Activated naive CD4-positive, alpha-beta T cell treated with anti-CD3 and anti-CD28 coated beads, Interleukin-2, amount 50 U/mL, for 24 hours (primary cell): Measurements from ENCODE around the gene MEGF8.

Source experiments
- H3K27ac Mint-ChIP-seq: one replicate; pipeline ENCODE4 v1.8.0; 2021; ENCODE audit warnings: mild to moderate bottlenecking, mixed read lengths
- H3K27me3 Mint-ChIP-seq: one replicate; pipeline ENCODE4 v1.8.0; 2021; ENCODE audit warnings: mixed read lengths
- H3K36me3 Mint-ChIP-seq: one replicate; pipeline ENCODE4 v1.8.0; 2021; ENCODE audit warnings: mixed read lengths
- H3K4me1 Mint-ChIP-seq: one replicate; pipeline ENCODE4 v1.8.0; 2021; ENCODE audit warnings: mixed read lengths
- H3K4me3 Mint-ChIP-seq: one replicate; pipeline ENCODE4 v1.8.0; 2021; ENCODE audit warnings: mild to moderate bottlenecking, mixed read lengths
- H3K9me3 Mint-ChIP-seq: one replicate; pipeline ENCODE4 v1.8.0; 2021; ENCODE audit warnings: mixed read lengths

MEGF8 gene

DNA sequence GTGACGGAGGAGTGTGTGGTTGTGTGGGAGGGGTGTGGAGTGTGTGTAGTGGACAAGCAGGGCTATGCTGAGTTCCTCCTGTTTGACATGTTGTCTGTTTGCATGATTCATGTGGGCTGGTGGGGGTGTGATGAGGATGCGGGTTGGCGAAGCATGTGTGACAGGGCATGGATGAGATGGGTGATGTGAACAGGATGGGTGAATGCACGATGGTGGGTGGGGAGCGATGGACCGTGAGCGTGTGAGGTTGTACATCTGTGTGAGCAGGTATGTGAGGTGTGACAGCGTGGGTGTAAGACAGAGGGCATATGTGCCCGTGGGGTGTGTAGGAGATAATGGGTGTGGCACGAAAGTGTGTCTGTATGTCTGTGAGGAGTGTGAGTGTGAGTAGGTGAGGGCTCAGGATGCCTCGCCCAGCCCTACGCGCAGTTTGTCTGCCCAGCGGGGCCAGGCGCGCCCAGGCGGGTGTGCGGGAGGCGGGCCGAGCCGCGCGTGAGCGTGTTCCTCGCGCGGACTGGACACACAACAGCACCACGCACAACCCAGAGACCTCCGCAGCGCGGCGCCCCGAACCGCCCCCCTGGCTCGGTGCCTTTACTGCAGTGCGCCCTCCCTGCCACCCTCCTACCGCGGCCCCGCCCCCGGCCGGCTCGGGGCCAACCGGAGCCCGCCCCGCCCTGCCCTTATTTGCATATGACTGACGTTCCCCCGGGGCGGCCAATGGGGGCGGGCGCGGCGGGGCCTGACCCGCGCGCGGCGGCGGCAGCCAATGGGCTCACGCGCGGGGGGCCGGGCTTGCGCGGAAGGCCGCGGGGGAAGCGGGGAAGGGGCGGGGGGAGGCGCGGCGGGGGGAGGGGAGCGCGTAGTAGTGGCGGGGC, 42.0 kb upstream of the MEGF8 start:
- no peaks in the 10 kb centered on the region for H3K36me3 Mint-ChIP-seq
- H3K27ac Mint-ChIP-seq: no peak overlapping the region
- H3K27me3 Mint-ChIP-seq: no peaks in the 10 kb centered on the region
- H3K4me1 Mint-ChIP-seq: peaks cover 48% of the 10 kb centered on the region
- no peaks in the 10 kb centered on the region for H3K9me3 Mint-ChIP-seq
- no peak overlapping the region for H3K4me3 Mint-ChIP-seq

DNA sequence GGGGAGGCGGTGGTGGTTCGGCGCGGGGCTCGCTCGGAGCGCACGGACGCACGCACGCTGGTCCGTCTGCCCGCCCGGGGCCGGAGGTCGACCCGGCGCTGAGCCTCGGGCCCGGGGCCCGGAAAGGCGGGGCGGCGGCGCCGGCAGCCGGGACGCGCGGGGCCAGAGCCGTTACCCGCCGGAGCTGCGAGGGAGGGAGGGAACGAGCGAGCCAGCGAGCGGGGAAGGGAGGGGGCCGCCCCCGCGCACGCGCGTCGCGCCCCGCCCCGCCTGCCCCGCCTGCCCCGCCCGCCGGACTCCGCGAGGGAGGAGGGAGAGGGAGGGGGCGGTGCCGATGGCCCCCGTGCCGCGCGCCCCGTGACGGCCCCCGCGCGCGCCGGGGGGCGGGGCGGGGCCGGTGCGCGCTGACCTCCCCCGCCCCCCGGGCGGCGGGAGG, 41.4 kb upstream of the MEGF8 start:
- no peaks in the 10 kb centered on the region for H3K36me3 Mint-ChIP-seq
- no peaks in the 10 kb centered on the region for H3K9me3 Mint-ChIP-seq
- H3K27ac Mint-ChIP-seq: no peak overlapping the region
- H3K4me1 Mint-ChIP-seq: peaks cover 41% of the 10 kb centered on the region
- no peaks in the 10 kb centered on the region for H3K27me3 Mint-ChIP-seq
- H3K4me3 Mint-ChIP-seq: no peak overlapping the region

DNA sequence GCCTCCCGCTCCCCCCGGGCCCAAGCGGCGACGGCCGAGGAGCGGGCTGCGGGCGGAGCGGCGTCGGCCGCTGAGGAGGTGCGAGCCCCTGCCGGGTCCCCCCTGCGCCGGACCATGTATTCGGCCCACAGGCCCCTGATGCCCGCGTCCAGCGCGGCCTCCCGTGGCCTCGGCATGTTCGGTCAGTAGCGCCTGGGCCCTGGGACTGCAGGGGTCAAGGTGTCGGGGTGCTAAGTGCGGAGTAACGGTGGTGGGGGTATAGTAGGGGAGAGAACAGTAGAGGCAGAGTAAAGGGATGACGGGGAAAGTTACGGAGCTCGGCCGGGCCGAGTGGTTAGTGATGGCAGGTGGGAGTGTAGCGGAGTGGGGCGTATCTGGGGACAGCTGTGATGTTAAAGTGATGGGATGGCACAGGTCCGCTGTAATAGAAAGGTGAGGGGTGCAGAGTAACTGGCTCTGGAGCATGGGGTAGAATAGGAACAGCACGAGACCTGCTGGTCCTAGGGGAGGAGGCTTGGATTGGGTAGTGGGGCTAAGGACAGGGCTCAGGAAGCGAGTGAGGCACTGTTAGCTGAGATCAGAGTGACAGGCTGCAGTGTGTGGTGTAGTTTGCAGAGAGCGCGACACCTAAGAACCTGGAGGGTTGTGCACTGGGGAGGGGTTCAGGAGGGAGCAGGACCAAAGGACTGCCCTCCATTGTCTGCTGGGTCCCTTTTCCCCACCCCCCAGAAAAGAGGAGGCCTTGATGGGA, 40.7 kb upstream of the MEGF8 start:
- Mint-ChIP-seq H3K36me3 (no peaks in the 10 kb centered on the region), H3K4me1 (peaks cover 34% of the 10 kb centered on the region), H3K27me3 (no peaks in the 10 kb centered on the region), H3K4me3 (peak overlapping the region; percentile 94), H3K9me3 (no peaks in the 10 kb centered on the region), H3K27ac (peak overlapping the region; percentile 91)

DNA sequence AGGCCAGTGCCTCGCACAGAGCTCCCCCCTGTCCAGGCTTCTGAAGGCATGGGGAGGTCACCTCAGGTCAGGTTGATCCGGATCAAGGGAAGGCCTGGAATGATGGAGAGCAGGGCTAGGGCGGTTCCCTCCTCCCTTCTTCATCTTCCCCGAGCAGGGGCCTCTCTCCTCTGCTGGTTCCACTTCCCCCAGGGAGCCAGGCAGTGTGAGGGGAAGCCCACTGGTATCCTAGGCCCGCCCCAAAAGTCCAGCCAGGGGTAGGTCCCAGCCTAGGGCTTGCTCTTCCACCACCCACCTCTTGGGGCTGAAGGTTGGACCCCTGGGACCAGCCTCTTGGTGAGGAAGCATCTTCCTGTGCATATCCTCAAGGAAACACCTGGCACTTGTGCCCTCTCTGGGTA, 39.9 kb upstream of the MEGF8 start:
- no peaks in the 10 kb centered on the region for H3K36me3 Mint-ChIP-seq
- H3K27me3 Mint-ChIP-seq: no peaks in the 10 kb centered on the region
- no peaks in the 10 kb centered on the region for H3K9me3 Mint-ChIP-seq
- peak overlapping the region; percentile 94 for H3K4me3 Mint-ChIP-seq
- H3K27ac Mint-ChIP-seq: peak overlapping the region; percentile 30
- H3K4me1 Mint-ChIP-seq: peaks cover 34% of the 10 kb centered on the region

DNA sequence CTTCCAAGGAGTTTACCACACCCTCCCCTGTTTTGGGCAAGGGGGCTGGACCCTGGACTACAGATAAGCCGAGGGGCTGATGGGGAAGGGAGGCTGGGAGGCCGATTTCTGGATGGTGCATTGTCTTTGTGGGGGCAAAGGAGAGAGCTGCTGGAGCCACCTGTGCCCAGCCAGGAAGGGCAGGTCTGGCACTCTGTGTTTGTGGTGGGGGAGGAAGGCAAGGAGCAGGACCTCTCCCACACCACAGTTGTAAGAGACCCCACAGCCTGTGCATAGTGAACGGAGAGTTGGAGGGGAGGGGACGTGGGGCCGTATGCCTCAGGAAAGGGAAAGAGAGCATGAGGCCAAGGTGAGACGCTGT, 39.5 kb upstream of the MEGF8 start:
- no peak overlapping the region for H3K4me3 Mint-ChIP-seq
- H3K4me1 Mint-ChIP-seq: peaks cover 34% of the 10 kb centered on the region
- no peaks in the 10 kb centered on the region for H3K27me3 Mint-ChIP-seq
- H3K27ac Mint-ChIP-seq: no peak overlapping the region
- no peaks in the 10 kb centered on the region for H3K36me3 Mint-ChIP-seq
- no peaks in the 10 kb centered on the region for H3K9me3 Mint-ChIP-seq

DNA sequence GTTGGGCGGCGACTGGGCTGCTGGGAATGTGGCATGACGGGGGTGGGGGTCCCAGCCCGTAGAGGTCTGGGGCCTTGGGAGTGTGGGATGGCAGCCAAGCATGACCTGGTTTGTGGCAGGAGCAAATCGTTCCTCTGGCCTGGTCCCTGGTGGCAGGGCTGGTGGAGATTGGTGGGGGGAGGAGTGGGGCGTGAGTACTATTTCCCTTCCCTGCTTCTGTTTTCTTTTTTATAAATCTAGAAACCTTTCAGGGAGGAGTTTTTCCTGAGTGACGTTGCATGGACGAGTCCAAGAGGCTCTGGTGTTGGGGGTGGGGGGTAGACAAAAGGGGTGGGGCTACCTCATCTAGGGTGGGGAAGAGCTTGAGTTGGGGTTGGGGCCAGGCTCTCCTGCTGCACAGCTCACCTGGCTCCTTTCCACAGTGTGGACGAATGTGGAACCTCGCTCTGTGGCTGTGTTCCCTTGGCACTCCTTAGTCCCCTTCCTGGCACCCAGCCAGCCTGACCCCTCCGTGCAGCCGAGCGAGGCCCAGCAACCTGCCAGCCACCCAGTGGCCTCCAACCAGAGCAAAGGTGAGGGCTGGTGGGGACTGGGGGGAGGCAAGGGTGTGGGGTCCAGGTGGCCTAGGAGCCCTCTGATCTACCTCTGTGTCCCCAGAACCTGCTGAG, 39.0 kb upstream of the MEGF8 start:
- Mint-ChIP-seq H3K36me3 (no peaks in the 10 kb centered on the region), H3K4me1 (peaks cover 31% of the 10 kb centered on the region), H3K4me3 (no peak overlapping the region), H3K9me3 (no peaks in the 10 kb centered on the region), H3K27me3 (no peaks in the 10 kb centered on the region), H3K27ac (no peak overlapping the region)

DNA sequence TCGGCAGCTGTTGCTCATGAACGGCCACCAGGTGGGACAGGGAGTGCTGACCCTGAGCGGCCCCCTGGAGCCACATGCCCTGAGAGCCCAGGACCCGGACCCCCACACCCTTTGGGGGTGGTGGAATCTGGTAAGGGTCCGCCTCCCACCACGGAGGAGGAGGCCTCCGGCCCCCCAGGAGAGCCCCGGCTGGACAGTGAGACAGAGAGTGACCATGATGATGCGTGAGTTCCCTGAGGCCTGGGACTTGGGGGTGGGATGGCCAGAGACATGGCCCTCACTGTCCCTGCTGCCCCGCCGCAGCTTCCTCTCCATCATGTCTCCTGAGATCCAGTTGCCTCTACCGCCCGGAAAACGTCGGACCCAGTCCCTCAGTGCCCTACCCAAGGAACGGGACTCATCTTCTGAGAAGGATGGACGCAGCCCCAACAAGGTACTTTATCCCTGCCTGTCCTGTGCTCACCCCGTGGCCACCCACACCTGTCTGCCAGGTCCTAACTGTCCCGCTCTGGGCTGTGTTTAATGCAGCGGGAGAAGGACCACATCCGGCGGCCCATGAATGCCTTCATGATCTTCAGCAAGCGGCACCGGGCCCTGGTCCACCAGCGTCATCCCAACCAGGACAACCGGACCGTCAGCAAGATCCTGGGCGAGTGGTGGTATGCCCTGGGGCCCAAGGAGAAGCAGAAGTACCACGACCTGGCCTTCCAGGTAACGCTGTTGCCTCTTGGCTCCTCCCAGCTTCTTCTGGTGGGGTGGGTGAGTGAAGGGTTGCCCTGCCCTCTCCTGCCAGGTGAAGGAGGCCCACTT, 38.2 kb upstream of the MEGF8 start:
- no peak overlapping the region for H3K4me3 Mint-ChIP-seq
- H3K27me3 Mint-ChIP-seq: no peaks in the 10 kb centered on the region
- peaks cover 29% of the 10 kb centered on the region for H3K4me1 Mint-ChIP-seq
- H3K9me3 Mint-ChIP-seq: no peaks in the 10 kb centered on the region
- no peaks in the 10 kb centered on the region for H3K36me3 Mint-ChIP-seq
- H3K27ac Mint-ChIP-seq: no peak overlapping the region

DNA sequence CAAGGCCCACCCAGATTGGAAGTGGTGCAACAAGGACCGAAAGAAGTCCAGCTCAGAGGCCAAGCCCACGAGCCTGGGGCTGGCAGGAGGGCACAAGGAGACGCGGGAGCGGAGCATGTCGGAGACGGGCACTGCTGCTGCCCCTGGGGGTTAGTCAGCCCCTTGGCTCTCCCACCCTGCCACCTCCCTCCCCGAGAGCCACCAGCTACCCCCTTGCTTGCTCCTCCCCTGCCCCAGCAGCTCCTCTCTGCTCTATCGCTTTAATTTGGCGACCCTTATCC, 37.7 kb upstream of the MEGF8 start:
- no peaks in the 10 kb centered on the region for H3K9me3 Mint-ChIP-seq
- peaks cover 25% of the 10 kb centered on the region for H3K4me1 Mint-ChIP-seq
- no peaks in the 10 kb centered on the region for H3K36me3 Mint-ChIP-seq
- no peaks in the 10 kb centered on the region for H3K27me3 Mint-ChIP-seq
- H3K4me3 Mint-ChIP-seq: no peak overlapping the region
- no peak overlapping the region for H3K27ac Mint-ChIP-seq

DNA sequence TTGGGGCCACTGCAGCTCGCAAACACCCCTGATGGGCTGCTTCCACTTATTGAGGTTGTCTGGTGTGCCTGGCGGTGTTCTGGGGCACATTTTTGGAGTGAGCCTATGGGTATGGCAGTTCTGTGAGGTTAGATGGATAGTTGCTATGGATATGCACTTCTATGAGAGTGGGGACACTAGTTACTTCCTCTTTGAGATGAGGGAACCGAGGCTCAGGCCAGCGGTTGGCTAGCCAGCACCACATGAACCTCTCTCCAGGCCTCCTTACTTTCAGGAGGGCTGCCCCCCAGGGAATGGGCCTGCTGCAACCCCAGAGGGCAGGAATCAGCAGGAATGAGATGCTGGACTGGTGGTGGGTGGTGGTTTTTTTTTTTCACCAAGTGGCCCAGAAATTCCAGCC, 37.0 kb upstream of the MEGF8 start:
- H3K4me3 Mint-ChIP-seq: no peak overlapping the region
- H3K27me3 Mint-ChIP-seq: no peaks in the 10 kb centered on the region
- H3K9me3 Mint-ChIP-seq: no peaks in the 10 kb centered on the region
- H3K4me1 Mint-ChIP-seq: peaks cover 25% of the 10 kb centered on the region
- H3K36me3 Mint-ChIP-seq: peaks cover 2% of the 10 kb centered on the region
- H3K27ac Mint-ChIP-seq: no peak overlapping the region

DNA sequence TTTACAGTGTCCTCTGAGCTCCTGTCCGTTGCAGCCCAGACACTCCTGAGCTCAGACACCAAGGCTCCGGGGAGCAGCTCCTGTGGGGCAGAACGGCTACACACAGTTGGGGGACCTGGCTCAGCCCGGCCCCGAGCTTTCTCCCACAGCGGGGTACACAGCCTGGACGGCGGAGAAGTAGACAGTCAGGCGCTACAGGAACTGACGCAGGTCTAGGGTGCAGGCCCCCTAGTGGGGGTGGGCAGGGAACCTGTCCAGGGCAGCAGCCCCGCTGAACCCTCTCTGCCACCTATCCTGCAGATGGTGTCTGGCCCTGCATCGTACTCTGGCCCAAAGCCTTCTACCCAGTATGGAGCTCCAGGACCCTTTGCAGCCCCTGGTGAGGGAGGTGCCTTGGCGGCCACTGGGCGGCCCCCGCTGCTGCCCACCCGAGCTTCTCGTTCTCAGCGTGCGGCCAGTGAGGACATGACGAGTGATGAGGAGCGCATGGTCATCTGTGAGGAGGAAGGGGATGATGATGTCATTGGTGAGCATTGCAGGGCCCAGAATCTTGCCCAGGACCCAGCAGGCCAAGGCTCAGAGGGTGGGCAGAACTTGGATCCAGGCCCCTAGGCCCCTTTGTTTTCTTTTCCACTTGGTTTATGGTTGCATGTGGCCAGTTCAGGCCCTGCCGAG, 36.4 kb upstream of the MEGF8 start:
- peaks cover 2% of the 10 kb centered on the region for H3K36me3 Mint-ChIP-seq
- no peak overlapping the region for H3K4me3 Mint-ChIP-seq
- H3K27me3 Mint-ChIP-seq: no peaks in the 10 kb centered on the region
- peaks cover 25% of the 10 kb centered on the region for H3K4me1 Mint-ChIP-seq
- no peak overlapping the region for H3K27ac Mint-ChIP-seq
- no peaks in the 10 kb centered on the region for H3K9me3 Mint-ChIP-seq

DNA sequence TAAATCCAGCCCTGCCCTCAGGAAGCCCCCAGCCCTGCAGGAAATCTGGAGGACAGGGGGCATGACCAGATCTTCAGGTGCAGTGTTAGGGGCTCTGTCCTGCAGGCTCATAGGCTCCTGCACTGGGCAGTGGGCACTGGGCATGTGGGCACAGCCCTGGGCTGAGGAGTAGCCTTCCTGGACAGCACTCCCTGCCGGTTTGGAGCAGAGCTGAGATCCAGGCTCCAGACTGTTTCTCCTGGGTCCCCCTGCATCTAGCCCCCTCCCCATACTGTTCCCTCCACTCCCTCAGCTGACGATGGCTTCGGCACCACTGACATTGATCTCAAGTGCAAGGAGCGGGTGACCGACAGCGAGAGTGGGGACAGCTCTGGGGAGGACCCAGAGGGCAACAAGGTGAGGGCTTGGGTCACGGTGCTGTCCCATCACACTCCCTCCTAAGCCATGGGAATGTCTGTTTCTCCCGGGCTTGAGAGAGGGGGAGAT, 35.8 kb upstream of the MEGF8 start:
- Mint-ChIP-seq H3K4me1 (peaks cover 24% of the 10 kb centered on the region), H3K9me3 (no peaks in the 10 kb centered on the region), H3K36me3 (peaks cover 2% of the 10 kb centered on the region), H3K27ac (peak overlapping the region; percentile 17), H3K4me3 (no peak overlapping the region), H3K27me3 (no peaks in the 10 kb centered on the region)

DNA sequence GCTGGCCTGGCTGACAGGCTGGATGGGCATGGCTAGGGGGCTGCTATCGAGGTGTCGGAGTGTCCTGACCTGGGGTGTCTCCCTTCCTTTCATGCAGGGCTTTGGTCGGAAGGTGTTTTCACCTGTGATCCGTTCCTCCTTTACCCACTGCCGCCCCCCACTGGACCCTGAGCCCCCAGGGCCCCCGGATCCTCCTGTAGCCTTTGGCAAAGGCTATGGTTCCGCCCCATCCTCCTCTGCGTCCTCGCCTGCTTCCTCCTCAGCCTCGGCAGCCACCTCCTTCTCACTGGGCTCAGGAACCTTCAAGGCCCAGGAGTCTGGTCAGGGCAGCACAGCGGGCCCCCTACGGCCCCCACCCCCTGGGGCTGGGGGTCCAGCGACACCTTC, 35.3 kb upstream of the MEGF8 start:
- Mint-ChIP-seq H3K4me3 (no peak overlapping the region), H3K27me3 (no peaks in the 10 kb centered on the region), H3K36me3 (peaks cover 2% of the 10 kb centered on the region), H3K4me1 (peaks cover 19% of the 10 kb centered on the region), H3K9me3 (no peaks in the 10 kb centered on the region), H3K27ac (no peak overlapping the region)

DNA sequence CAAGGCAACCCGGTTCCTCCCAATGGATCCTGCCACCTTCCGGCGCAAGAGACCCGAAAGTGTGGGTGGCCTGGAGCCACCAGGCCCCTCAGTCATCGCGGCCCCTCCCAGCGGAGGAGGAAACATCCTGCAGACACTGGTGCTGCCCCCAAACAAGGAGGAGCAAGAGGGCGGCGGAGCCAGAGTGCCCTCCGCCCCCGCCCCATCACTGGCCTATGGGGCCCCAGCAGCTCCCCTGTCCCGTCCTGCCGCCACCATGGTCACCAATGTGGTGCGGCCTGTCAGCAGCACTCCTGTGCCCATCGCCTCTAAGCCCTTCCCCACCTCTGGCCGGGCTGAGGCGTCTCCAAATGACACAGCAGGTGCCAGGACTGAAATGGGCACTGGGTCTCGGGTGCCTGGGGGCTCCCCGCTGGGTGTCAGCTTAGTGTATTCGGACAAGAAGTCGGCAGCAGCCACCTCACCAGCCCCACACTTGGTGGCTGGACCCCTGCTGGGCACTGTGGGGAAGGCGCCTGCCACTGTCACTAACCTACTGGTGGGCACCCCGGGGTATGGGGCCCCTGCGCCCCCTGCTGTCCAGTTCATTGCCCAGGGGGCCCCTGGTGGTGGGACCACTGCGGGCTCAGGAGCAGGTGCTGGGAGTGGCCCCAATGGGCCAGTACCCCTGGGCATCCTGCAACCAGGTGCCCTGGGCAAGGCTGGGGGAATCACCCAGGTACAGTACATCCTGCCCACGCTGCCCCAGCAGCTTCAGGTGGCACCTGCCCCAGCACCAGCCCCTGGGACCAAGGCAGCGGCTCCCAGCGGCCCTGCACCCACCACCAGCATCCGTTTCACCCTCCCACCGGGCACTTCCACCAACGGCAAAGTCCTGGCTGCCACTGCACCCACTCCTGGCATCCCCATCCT, 34.7 kb upstream of the MEGF8 start:
- Mint-ChIP-seq H3K27ac (no peak overlapping the region), H3K36me3 (peaks cover 2% of the 10 kb centered on the region), H3K27me3 (no peaks in the 10 kb centered on the region), H3K4me3 (no peak overlapping the region), H3K4me1 (peaks cover 12% of the 10 kb centered on the region), H3K9me3 (no peaks in the 10 kb centered on the region)

DNA sequence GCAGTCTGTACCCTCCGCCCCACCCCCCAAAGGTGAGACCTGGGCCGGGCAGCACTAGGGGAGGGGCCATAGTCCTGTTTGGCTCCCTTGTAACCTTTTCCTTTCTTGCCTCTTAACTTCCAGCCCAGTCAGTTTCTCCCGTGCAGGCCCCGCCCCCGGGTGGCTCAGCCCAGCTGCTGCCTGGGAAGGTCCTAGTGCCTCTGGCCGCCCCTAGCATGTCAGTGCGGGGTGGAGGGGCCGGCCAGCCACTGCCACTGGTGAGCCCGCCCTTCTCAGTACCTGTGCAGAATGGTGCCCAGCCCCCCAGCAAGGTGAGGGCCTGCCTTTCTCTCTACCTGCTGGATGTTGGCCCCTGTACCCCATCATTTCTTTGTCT, 34.0 kb upstream of the MEGF8 start:
- Mint-ChIP-seq H3K4me1 (peaks cover 10% of the 10 kb centered on the region), H3K27ac (peak overlapping the region; percentile 48), H3K9me3 (no peaks in the 10 kb centered on the region), H3K4me3 (no peak overlapping the region), H3K36me3 (peaks cover 2% of the 10 kb centered on the region), H3K27me3 (no peaks in the 10 kb centered on the region)
